ENCODE data around the gene SRGAP1.

SRGAP1 gene

DNA sequence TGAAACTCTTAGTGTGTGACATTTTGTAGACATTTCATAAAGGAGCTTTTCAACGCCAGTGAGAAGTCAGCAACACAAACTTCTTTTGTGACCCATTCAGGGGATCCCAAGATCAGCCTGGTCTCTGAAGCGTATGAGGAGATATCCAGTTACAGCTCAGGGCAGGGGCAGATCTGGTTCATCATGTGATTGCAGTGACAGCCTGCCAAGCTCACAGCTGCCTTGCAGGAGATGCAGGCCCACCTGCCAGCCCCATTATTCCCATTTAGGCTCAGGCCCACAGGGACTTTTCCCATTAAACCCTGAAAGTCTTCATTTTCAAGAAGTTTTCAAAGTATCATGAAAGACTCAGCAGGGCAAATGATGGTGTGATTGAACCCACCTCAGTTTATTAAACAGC, 38.3 kb downstream of the SRGAP1 start (continued):
- 0 out of 2 replicates have a peak, but pooled peaks have one; percentile 24 for TF ChIP-seq ZNF660 (tag by site-specific recombination; IDR thresholded peaks at IDR 0.05)
- TF ChIP-seq ZSCAN30 (tag by site-specific recombination; IDR thresholded peaks at IDR 0.05): no peak
- TF ChIP-seq ZNF248 (tag by site-specific recombination; IDR thresholded peaks at IDR 0.05): no peak
- TF ChIP-seq ZIC2 (tag by site-specific recombination; IDR thresholded peaks at IDR 0.05): peak; percentile 84
- no peak for TF ChIP-seq TSHZ1 (tag by site-specific recombination; IDR thresholded peaks at IDR 0.05; ENCODE audit: borderline replicate concordance)
- TF ChIP-seq ZNF24 (tag by site-specific recombination; IDR thresholded peaks at IDR 0.05): no peak
- no peak for TF ChIP-seq ZNF239 (tag by site-specific recombination; IDR thresholded peaks at IDR 0.05)
- peak; percentile 19; the same call in 1 of the 2 replicates for TF ChIP-seq ZBTB8A (tag by site-specific recombination; IDR thresholded peaks at IDR 0.05)
- TF ChIP-seq, protein P1, sequence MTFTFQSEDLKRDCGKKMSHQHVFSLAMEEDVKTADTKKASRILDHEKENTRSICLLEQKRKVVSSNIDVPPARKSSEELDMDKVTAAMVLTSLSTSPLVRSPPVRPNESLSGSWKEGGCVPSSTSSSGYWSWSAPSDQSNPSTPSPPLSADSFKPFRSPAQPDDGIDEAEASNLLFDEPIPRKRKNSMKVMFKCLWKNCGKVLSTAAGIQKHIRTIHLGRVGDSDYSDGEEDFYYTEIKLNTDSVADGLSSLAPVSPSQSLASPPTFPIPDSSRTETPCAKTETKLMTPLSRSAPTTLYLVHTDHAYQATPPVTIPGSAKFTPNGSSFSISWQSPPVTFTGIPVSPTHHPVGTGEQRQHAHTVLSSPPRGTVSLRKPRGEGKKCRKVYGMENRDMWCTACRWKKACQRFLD (tag by site-specific recombination; IDR thresholded peaks at IDR 0.05): no peak
- TF ChIP-seq ZNF529 (tag by site-specific recombination; IDR thresholded peaks at IDR 0.05; ENCODE audit: insufficient replicate concordance): no peak
- TF ChIP-seq ZNF223 (tag by site-specific recombination; IDR thresholded peaks at IDR 0.05): no peak
- TF ChIP-seq, protein P2, sequence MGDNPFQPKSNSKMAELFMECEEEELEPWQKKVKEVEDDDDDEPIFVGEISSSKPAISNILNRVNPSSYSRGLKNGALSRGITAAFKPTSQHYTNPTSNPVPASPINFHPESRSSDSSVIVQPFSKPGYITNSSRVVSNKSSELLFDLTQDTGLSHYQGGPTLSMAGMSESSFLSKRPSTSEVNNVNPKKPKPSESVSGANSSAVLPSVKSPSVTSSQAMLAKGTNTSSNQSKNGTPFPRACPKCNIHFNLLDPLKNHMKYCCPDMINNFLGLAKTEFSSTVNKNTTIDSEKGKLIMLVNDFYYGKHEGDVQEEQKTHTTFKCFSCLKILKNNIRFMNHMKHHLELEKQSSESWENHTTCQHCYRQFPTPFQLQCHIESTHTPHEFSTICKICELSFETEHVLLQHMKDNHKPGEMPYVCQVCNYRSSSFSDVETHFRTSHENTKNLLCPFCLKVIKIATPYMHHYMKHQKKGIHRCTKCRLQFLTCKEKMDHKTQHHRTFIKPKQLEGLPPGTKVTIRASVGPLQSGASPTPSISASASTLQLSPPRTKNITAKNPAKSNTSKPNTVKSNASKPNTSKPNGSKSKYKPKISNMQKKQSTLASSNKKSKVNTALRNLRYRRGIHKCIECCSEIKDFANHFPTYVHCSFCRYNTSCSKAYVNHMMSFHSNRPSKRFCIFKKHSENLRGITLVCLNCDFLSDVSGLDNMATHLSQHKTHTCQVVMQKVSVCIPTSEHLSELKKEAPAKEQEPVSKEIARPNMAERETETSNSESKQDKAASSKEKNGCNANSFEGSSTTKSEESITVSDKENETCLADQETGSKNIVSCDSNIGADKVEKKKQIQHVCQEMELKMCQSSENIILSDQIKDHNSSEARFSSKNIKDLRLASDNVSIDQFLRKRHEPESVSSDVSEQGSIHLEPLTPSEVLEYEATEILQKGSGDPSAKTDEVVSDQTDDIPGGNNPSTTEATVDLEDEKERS (tag by site-specific recombination; IDR thresholded peaks at IDR 0.05): no peak
- TF ChIP-seq, protein P3, sequence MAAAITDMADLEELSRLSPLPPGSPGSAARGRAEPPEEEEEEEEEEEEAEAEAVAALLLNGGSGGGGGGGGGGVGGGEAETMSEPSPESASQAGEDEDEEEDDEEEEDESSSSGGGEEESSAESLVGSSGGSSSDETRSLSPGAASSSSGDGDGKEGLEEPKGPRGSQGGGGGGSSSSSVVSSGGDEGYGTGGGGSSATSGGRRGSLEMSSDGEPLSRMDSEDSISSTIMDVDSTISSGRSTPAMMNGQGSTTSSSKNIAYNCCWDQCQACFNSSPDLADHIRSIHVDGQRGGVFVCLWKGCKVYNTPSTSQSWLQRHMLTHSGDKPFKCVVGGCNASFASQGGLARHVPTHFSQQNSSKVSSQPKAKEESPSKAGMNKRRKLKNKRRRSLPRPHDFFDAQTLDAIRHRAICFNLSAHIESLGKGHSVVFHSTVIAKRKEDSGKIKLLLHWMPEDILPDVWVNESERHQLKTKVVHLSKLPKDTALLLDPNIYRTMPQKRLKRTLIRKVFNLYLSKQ (tag by site-specific recombination; IDR thresholded peaks at IDR 0.05; ENCODE audit: borderline replicate concordance): no peak
- no peak for TF ChIP-seq ZNF473 (tag by site-specific recombination; IDR thresholded peaks at IDR 0.05)
- TF ChIP-seq ZNF174 (tag by site-specific recombination; IDR thresholded peaks at IDR 0.05): no peak
- TF ChIP-seq ZNF138 (tag by site-specific recombination; IDR thresholded peaks at IDR 0.05; ENCODE audit: borderline replicate concordance): no peak
- TF ChIP-seq ZNF561 (tag by site-specific recombination; IDR thresholded peaks at IDR 0.05; ENCODE audit: borderline replicate concordance): peak; percentile 44; the same call in 1 of the 2 replicates
- peak; percentile 46; the same call in 1 of the 2 replicates for TF ChIP-seq GLIS1 (tag by site-specific recombination; IDR thresholded peaks at IDR 0.05)
- TF ChIP-seq ZNF362 (tag by site-specific recombination; IDR thresholded peaks at IDR 0.05): no peak
- TF ChIP-seq ZNF202 (tag by site-specific recombination; IDR thresholded peaks at IDR 0.05; ENCODE audit: borderline replicate concordance): no peak
- TF ChIP-seq WT1 (tag by site-specific recombination; IDR thresholded peaks at IDR 0.05): no peak
- no peak for TF ChIP-seq ZNF324 (tag by site-specific recombination; IDR thresholded peaks at IDR 0.05)
- TF ChIP-seq, protein P4, sequence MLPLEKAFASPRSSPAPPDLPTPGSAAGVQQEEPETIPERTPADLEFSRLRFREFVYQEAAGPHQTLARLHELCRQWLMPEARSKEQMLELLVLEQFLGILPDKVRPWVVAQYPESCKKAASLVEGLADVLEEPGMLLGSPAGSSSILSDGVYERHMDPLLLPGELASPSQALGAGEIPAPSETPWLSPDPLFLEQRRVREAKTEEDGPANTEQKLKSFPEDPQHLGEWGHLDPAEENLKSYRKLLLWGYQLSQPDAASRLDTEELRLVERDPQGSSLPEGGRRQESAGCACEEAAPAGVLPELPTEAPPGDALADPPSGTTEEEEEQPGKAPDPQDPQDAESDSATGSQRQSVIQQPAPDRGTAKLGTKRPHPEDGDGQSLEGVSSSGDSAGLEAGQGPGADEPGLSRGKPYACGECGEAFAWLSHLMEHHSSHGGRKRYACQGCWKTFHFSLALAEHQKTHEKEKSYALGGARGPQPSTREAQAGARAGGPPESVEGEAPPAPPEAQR (tag by site-specific recombination; IDR thresholded peaks at IDR 0.05): no peak
- 0 out of 2 replicates have a peak, but pooled peaks have one; percentile 49 for TF ChIP-seq PRDM4 (tag by site-specific recombination; IDR thresholded peaks at IDR 0.05)
